HG03460 (cell line): ENCODE data around the gene TPX2.

Experiments
- ATAC-seq: cut with Tn5 transposase; IDR thresholded peaks from one replicate; pipeline ENCODE4 v1.9.1; 2021; ENCODE audit not compliant: unreplicated experiment

Gene TPX2

GRCh38 chr20:31830406-31830981 is 91.4 kb downstream of the TPX2 start:
- ATAC-seq = no peak

- no peak for ATAC-seq
Observed at GRCh38 chr20:31831211-31831610, 92.1 kb downstream of the TPX2 start.

DNA sequence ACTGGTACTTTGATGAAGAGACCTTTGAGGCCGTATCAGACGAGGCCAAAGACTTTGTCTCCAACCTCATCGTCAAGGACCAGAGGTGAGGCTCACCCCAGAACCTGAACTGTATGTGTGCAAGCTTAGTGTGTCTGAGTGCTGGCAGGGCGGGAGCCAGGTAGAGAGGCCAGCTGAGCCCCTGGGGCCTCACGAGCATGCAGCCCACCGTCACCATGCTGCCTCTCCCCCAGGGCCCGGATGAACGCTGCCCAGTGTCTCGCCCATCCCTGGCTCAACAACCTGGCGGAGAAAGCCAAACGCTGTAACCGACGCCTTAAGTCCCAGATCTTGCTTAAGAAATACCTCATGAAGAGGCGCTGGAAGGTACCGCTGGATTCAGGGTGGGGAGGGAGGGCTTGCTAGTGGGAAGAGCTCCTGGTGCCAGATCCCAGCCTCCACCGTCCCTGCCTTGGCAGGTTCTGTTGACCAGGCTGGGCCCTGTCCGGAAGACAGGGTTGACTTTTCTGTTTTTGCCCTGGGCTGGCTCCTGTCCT is 92.7 kb downstream of the TPX2 start:
- ATAC-seq = no peak

DNA sequence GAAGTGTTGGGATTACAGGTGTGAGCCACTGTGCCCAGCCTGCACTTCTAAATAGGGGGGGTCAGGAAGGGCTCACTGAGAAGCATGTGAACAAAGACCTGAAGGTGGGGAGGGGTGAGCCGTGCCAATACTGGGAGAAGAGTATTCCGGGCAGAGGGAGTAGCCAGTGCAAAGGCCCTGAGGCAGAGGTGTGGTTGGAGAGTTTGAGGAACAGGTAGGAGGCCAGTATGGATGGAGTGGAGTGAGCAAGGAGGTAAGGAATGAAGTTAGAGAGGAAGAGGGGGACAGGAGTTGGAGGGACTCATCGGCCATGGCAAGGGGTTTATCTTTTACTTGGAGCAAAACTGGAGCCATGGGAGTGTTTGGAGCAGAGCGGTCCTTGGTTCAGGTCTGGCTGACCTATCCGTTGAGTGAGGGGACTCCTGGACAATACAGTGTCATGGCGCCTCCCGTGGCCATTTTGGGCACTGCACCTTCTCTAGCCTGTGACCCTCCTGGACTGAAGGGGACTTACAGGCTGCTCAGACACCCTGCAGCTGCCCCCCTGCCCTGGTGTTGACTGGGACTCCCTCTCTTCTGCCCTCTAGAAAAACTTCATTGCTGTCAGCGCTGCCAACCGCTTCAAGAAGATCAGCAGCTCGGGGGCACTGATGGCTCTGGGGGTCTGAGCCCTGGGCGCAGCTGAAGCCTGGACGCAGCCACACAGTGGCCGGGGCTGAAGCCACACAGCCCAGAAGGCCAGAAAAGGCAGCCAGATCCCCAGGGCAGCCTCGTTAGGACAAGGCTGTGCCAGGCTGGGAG is 94.2 kb downstream of the TPX2 start:
- no peak for ATAC-seq

- ATAC-seq = no peak
Observed at GRCh38 chr20:31833931-31834521, 94.9 kb downstream of the TPX2 start.

DNA sequence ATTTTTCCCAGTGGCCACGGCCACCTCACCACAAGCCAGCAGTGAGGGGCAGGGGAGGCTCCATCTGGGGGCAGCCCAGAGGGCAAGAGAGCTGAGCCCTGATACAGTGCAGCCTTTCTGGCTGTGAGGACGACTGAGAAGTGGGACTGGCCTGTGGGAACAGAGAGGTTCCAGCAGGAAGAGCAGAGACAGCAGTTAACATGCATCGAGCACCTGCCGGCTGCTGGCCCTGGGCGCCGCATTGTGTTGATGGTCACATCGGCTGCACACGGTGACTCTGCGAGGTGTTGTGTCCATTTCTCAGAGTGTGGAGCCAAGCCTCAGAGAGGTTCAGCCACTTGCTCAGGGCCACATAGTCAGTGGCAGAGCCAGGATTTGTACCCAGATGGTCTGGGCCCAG is 96.5 kb downstream of the TPX2 start:
- peak; percentile 15 for ATAC-seq

DNA sequence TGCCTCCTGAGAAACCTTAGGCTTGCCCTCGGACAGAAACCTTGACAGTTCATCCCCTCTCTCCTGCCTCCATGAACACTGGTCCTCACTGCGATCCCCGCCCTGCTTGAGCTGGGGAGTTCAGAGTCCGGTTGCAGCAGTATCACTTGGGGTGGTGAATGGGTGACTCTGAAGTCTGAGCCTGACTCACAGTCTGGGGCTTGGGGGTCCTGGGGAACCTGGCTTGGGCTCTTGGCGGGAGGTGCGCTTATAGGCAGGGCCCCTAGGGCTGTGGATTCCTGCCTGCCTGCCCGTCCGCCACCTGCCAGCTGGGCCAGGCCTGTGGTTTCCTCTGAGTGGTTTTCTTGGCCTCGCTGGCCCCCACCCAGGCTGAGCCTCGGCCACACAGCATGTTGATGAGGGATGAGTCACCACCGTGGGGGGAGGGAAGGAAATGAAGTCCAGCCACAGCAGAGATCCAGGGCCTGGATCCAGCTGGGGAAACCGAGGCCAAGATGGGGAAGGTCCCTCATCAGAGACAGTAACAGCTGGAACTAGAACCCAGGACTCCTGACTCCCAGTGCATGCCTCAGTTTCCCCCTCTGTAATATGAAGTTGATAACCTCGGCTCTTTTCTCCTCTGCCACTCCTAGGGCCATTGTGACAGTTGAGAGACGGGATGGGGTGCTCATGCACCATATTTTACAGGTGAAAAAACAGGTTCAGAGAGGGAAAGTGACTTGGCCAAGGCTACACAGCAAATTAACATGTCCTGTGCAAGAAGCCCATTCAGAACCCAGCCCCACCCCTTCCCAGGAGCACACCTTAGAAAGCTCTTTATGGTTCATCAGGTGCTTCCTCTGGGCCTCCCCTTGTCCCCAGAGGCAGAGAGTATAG is 97.1 kb downstream of the TPX2 start:
- ATAC-seq = peak; percentile 74

DNA sequence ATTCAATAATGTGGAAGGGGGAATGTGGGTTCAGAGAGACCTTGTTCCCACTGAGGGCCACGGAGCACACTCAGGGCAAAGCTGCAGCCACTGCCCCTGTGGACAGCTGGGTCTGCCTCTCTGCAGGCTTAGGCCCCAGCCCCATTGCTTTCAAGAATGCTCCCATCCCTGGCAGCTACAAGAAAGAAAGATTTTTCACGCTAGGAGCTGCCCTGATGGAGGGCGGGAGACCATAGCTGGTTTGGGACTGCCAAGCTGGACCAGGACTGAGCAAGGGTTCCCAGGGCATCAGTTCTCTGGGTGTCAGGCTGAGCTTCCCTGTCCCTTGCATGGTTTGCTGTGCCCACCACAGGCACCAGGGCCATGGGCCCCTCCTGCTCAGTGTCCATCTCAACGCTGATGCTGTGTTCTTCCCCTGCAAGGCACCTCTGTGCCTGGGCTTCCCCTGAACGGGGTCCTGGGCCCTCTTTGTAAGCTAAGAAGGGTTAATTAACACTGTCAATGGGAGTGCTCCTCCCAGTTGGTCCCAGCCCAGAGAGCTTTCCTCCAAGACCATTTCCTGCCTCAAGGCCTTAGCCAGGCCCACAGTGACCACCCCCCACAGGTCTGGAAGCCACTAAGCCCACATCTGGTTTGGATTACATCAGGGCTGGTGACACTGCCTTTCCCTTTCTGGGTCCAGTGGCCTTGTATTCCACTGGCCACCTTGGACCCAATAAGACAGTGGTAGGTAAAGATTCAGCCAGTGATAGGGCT is 97.9 kb downstream of the TPX2 start:
- ATAC-seq = no peak

DNA sequence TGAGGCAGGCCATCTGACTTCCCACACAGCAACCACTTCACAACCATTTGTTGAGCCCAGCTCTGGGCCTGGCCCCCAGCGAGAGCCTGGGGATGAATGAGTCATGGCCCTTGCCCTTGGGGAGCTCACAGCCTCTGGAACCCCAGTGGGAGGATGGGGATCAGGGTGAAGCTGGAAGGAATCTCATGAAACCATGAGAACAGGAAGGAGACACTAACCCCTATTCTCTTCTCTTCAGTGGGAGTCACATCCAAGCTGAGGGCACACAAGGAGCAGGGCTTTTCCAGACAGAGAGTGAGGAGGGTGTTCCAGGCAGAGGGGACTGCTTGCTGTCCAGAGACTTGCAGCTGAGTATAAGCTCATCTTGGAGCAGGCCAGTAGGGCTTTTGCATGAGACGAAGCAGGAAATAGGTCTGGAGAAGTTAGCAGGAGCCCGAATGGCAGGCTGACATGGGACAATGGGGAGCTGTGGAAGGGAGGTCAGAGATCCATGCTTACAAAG is 98.9 kb downstream of the TPX2 start:
- no peak for ATAC-seq

GRCh38 chr20:31838646-31839292 is 99.7 kb downstream of the TPX2 start:
- no peak for ATAC-seq

DNA sequence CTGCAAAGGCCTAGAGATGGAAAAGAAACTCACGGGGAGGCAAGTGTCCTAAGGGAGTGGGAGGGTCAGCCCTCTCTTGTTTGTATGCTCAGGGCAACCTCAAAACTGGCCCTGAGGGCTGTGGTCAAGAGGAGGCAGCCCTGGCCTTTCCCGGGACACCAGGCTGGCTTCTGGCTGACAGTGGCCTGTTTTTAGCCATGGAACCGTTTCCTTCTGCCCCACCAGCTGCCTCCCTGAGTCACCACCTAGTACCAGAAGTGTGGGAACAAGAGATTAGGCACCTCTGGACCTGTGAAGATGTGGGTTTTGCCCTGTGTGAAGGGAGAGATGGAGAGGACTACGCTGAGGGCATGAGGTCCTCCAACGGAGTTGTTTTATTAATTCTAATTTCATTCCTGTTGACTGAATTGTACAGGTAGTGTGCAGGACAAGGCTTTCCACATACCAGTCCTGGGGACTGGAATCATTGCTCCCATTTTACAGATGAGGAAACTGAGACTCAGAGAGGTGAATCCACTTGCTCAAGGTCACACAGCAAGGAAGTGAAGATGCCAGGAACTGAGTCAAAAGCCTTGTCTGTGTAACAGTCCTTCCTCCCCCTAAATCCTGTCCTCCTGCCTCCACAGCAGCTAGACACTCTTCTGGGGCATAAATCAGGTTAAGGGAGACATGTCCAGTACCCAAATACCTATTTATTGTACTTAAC is 100.8 kb downstream of the TPX2 start:
- ATAC-seq = no peak

GRCh38 chr20:31840906-31841816 is 102.1 kb downstream of the TPX2 start:
- no peak for ATAC-seq

DNA sequence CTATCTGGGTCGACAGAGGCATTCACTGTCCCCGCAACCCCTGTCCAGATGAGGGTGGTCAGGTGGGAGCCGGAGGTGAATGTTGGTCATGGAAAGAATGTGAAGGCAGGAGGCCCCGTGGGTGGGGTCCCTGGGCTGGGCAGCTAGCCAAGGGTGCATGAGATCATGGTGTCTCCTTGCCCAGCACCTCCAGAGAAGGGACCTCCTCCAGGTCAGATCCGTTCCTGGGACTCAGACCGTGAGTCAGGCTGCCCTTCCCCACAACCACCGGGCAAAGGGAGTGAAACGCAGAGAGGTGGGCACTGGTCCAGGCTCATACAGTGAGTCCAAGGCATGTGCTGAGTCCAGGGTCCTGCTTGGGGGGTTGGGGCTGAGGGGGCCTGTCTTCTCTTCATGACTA is 102.8 kb downstream of the TPX2 start:
- no peak for ATAC-seq

DNA sequence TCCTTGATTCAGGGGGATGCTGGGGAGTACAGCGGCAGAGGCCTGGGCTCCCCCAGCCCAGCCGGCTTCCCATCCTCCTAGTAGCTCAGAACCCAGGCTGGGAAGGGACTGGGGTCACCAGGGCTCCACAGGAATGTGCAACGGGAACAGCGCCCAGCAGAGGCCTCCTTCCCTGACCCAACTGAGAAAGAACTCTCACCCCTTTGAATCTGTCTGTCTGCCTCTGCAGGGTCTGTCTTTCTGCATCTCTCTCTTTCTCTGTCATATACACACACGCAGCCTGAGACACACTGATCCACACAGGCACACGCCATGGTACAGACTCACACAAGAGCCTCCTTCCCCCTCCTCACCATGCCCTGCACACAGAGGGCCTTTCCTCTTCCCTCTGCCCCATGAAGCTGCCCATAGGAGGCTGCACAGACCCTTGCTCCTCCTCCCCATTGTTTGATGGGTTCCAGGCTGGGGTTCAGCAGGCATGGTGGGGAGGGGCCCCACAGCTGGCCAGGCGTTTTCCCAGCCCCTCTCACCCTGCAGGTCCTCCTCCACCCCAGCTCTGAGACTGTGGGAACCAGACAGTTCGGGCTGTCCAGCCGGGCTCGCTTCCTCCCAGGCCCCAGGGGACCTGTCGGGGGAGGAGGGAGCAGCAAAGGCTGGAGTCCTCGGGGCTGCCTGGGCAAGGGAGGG is 103.5 kb downstream of the TPX2 start:
- ATAC-seq = no peak

- ATAC-seq = no peak
Observed at GRCh38 chr20:31843288-31843687, 104.2 kb downstream of the TPX2 start.

DNA sequence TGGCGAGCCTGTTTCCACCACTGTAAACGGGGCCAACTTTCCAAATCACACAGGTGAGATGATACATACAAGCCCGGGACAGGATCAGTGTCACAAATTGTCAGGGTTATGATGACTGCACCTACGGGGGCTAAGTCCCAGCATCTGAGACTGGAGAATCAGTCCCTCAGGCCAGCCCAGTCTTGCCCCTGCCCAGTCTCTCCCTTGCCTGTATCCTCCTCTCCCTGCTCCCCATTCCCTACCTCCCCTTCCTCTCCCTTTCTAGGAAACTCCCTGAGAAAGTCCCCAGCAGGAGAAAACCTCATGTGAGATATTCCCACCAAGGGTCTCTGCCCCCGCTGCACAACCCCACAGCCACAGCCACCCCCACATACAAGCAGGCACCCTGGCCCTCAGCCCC is 104.8 kb downstream of the TPX2 start:
- no peak for ATAC-seq

DNA sequence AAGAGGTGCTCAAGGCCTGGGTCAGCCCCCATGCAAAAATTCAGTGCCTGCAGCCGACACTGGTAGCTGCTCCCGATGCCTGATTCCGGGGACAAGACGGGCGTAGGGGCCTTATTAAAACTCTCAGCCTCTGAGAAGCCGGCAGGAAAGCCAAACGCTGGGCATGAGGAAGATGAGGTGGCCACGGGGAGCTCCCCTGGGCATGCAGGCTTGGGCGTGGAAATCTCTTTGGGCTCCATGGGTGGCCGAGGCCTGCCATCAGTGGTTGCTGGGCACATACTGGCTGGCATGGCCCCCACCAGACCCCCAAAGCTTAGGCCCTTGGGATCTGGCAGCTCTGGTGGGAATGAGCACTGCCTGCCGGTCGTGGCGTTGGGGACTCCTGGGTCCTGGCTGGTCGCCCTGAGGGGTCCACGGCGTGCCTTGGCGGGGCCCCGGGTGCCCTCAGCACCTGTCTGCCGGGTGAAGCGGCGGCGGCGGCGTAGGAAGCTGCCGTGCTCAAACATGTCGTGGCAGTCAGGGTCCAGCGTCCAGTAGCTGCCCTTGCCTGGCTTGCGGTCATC is 105.7 kb downstream of the TPX2 start:
- ATAC-seq = no peak
